ENCODE results near the gene JMJD6.
"Not testable (repeated sequence)": the region's sequence is repeated elsewhere in the genome, so short reads cannot be mapped to it uniquely, and the experiment has no call there.

Gene JMJD6

GRCh38 chr17:76742958-76743357 lies 16.6 kb upstream of the JMJD6 start:
- DNase-seq (ENCODE audit: low read depth): no peak
- H3K4me3 ChIP-seq (ENCODE audit: low read length): no peak overlapping the region
- no peak for TF ChIP-seq CTCF (conservative IDR thresholded peaks at IDR 0.05; ENCODE audit: low read length)

- no peak for DNase-seq (ENCODE audit: low read depth)
- no peak overlapping the region for H3K4me3 ChIP-seq (ENCODE audit: low read length)
- TF ChIP-seq CTCF (conservative IDR thresholded peaks at IDR 0.05; ENCODE audit: low read length): no peak
These were observed 14.1 kb upstream of the JMJD6 start for GRCh38 chr17:76740329-76741118.

- not testable (repeated sequence) for H3K4me3 ChIP-seq (ENCODE audit: low read length); DNase-seq (ENCODE audit: low read depth)
These were observed 13.2 kb upstream of the JMJD6 start for GRCh38 chr17:76739568-76740115.

- no peak for TF ChIP-seq CTCF (conservative IDR thresholded peaks at IDR 0.05; ENCODE audit: low read length)
- no peak for DNase-seq (ENCODE audit: low read depth)
- H3K4me3 ChIP-seq (ENCODE audit: low read length): peak overlapping the region; percentile 91
These were observed 12.1 kb upstream of the JMJD6 start for GRCh38 chr17:76738468-76738850.

- no peak for TF ChIP-seq CTCF (conservative IDR thresholded peaks at IDR 0.05; ENCODE audit: low read length)
- DNase-seq (ENCODE audit: low read depth): peak; percentile 94
- H3K4me3 ChIP-seq (ENCODE audit: low read length): peak within 1 kb of the TSS; percentile 96
These were observed 11.5 kb upstream of the JMJD6 start, which contains the start of gene MFSD11 for GRCh38 chr17:76737676-76738467. TSS of gene MFSD11 (plus strand) at chr17:76738119. CDS start at chr17:76738353, 234 bp downstream.

- peak; percentile 98 for DNase-seq (ENCODE audit: low read depth)
- H3K4me3 ChIP-seq (ENCODE audit: low read length): peak within 1 kb of the TSS; percentile 96
- no peak for TF ChIP-seq CTCF (conservative IDR thresholded peaks at IDR 0.05; ENCODE audit: low read length)
These were observed 10.8 kb upstream of the JMJD6 start, which contains the start of gene SRSF2 for GRCh38 chr17:76737082-76737675. TSS of gene SRSF2 (minus strand) at chr17:76737331. CDS start at chr17:76737160, 171 bp downstream.
